Gastroesophageal sphincter (tissue), 4 donors: ENCODE data around the gene TTC7B. TPM values are rescaled to one million over a fixed set of nuclear protein-coding genes. Genes with fewer than 3 reads are reported as not detected.

Experiments used
- ATAC-seq: fragments of 150-250 bp; one replicate; pipeline ENCODE4 v1.9.1; 2016; ENCODE audit warnings: mild to moderate bottlenecking, moderate library complexity
- H3K27ac ChIP-seq, 4 donors: fragments of 200-600 bp; sonication (generic) in 3 of 4; 1 replicate in 3 of 4; 2 replicates in 1 of 4; pipeline ENCODE4 v1.5.1; 2016 to 2019
- H3K27me3 ChIP-seq: fragments of 200-600 bp; sonication (generic); one replicate; pipeline ENCODE4 v1.5.1; 2019
- H3K36me3 ChIP-seq, 2 donors: fragments of 200-600 bp; sonication (generic); one replicate each; pipeline ENCODE4 v1.5.1; 2019; ENCODE audit warnings: control low read depth in 1 of 2
- H3K4me1 ChIP-seq, 3 donors: fragments of 200-600 bp; sonication (generic); 1 replicate in 2 of 3; 2 replicates in 1 of 3; pipeline ENCODE4 v1.5.1; 2016 to 2019; ENCODE audit warnings: control low read depth in 2 of 3
- H3K4me3 ChIP-seq, 2 donors: fragments of 200-600 bp; sonication (generic); one replicate each; pipeline ENCODE4 v1.5.1; 2019; ENCODE audit warnings: mild to moderate bottlenecking in 1 of 2, moderate library complexity in 1 of 2
- H3K9me3 ChIP-seq, 3 donors: fragments of 200-600 bp; sonication (generic); one replicate each; pipeline ENCODE4 v1.5.1; 2017 to 2019; ENCODE audit warnings: control low read depth in 2 of 3
- CTCF ChIP-seq, 4 experiments: fragments of 200-600 bp in 2 of 4; fragments of 450-650 bp in 2 of 4; sonication (generic) in 1 of 4; IDR thresholded peaks; one replicate each; pipeline ENCODE4 v1.5.1; 2017 to 2019; ENCODE audit warnings: antibody characterized with exemption in 4 of 4, mild to moderate bottlenecking in 2 of 4, moderate library complexity in 2 of 4
- EP300 ChIP-seq: sonication (generic); formaldehyde crosslinking; IDR thresholded peaks from one replicate; pipeline ENCODE4 v1.6.1; 2017; ENCODE audit warnings: antibody characterized with exemption, mild to moderate bottlenecking
- POLR2A ChIP-seq, 2 donors: fragments of 450-650 bp; IDR thresholded peaks; one replicate each; pipeline ENCODE4 v1.6.1; 2017; ENCODE audit warnings: antibody characterized with exemption in 2 of 2, mild to moderate bottlenecking in 2 of 2, moderate library complexity in 1 of 2
- POLR2AphosphoS5 ChIP-seq: sonication (generic); formaldehyde crosslinking; IDR thresholded peaks from one replicate; pipeline ENCODE4 v1.6.1; 2017; ENCODE audit warnings: antibody characterized with exemption
- WGBS, 2 donors: methylation state at CpG; one replicate each; pipeline ENCODE4 v1.1.5; 2018; ENCODE audit warnings: low coverage in 1 of 2; 5-methylcytosine and 5-hydroxymethylcytosine counted together
- total RNA-seq, 4 donors: library from RNA; depleted of rRNA; stranded (reverse); fragments of >200 nt; gene quantifications; one replicate each; pipeline ENCODE4 v1.1.0, GENCODE V29; 2016

The TTC7B gene
- total RNA-seq, 4 donors from 2014 or later = 59.0 to 170 (median 64.1) TPM

GRCh38 chr14:90569201-90569600, 247.0 kb downstream of the TTC7B start:
- 0 to 71% methylated on average over 1 to 4 of the region's 5 CpGs for WGBS, 2 donors
- peaks cover 0 to 53% (median 4%) of the 10 kb centered on the region in 3 donors for H3K4me1 ChIP-seq

GRCh38 chr14:90568405-90568804, 247.8 kb downstream of the TTC7B start:
- ATAC-seq = peak; percentile 39
- Histone ChIP-seq H3K27me3 (no peaks in the 10 kb centered on the region), H3K4me3 (no peak overlapping the region), H3K36me3 (peaks cover 0 to 22% of the 10 kb centered on the region in 2 donors), H3K9me3 (no peaks in the 10 kb centered on the region), H3K4me1 (peaks cover 0 to 47% (median 4%) of the 10 kb centered on the region in 3 donors), H3K27ac (peak overlapping the region; percentile 44 to 78 (median 74))
- 17 to 26% methylated on average over 1 to 3 of the region's 3 CpGs for WGBS, 2 donors
- TF ChIP-seq POLR2AphosphoS5 (no peak), POLR2A (IDR thresholded peaks at IDR 0.05) (no peak), CTCF (IDR thresholded peaks at IDR 0.05) (no peak), EP300 (no peak)

More at GRCh38 chr14:90569201-90569600, 247.0 kb downstream of the TTC7B start:
- peak; percentile 31 for ATAC-seq
- TF ChIP-seq EP300 (no peak), CTCF (IDR thresholded peaks at IDR 0.05) (no peak), POLR2A (IDR thresholded peaks at IDR 0.05) (no peak)
- H3K36me3 ChIP-seq = peaks cover 0 to 22% of the 10 kb centered on the region in 2 donors
- H3K4me3 ChIP-seq = no peak overlapping the region
- peak overlapping the region in 3 of 4 donors; percentile 74 to 78 (median 75) for H3K27ac ChIP-seq
- H3K27me3 ChIP-seq = no peaks in the 10 kb centered on the region
- no peaks in the 10 kb centered on the region for H3K9me3 ChIP-seq

GRCh38 chr14:90567991-90568390, 248.2 kb downstream of the TTC7B start:
- no peak overlapping the region for H3K4me3 ChIP-seq
- no peaks in the 10 kb centered on the region for H3K9me3 ChIP-seq
- peak overlapping the region; percentile 44 to 78 (median 74) for H3K27ac ChIP-seq
- TF ChIP-seq POLR2A (IDR thresholded peaks at IDR 0.05) (no peak), POLR2AphosphoS5 (no peak), CTCF (IDR thresholded peaks at IDR 0.05) (no peak), EP300 (no peak)
- peaks cover 0 to 51% (median 4%) of the 10 kb centered on the region in 3 donors for H3K4me1 ChIP-seq
- no peak for ATAC-seq
- no peaks in the 10 kb centered on the region for H3K27me3 ChIP-seq
- peaks cover 0 to 22% of the 10 kb centered on the region in 2 donors for H3K36me3 ChIP-seq
- whole genome bisulfite sequencing, 2 donors = 23 to 32% methylated on average over 3 to 6 of the region's 7 CpGs

- 81 to 98% methylated on average over 5 to 7 of the region's 11 CpGs for WGBS, 2 donors
- TF ChIP-seq POLR2A (IDR thresholded peaks at IDR 0.05) = no peak
- no peak for TF ChIP-seq EP300
- no peak for TF ChIP-seq POLR2AphosphoS5
- no peak for TF ChIP-seq CTCF (IDR thresholded peaks at IDR 0.05)
- H3K27me3 ChIP-seq = no peaks in the 10 kb centered on the region
- no peak for ATAC-seq
- H3K4me1 ChIP-seq = peaks cover 0 to 59% (median 4%) of the 10 kb centered on the region in 3 donors
- peak overlapping the region in 3 of 4 donors; percentile 43 to 78 (median 75) for H3K27ac ChIP-seq
- H3K9me3 ChIP-seq = no peaks in the 10 kb centered on the region
- H3K36me3 ChIP-seq = peaks cover 0 to 22% of the 10 kb centered on the region in 2 donors
- H3K4me3 ChIP-seq = no peak overlapping the region
Observed at GRCh38 chr14:90567191-90567590, 249.0 kb downstream of the TTC7B start.

GRCh38 chr14:90566481-90566880, 249.7 kb downstream of the TTC7B start:
- Histone ChIP-seq H3K27ac (peak overlapping the region in 2 of 4 donors; percentile 57 to 78), H3K9me3 (no peaks in the 10 kb centered on the region), H3K4me1 (peaks cover 0 to 66% (median 4%) of the 10 kb centered on the region in 3 donors), H3K27me3 (no peaks in the 10 kb centered on the region), H3K4me3 (no peak overlapping the region), H3K36me3 (peaks cover 0 to 16% of the 10 kb centered on the region in 2 donors)
- ATAC-seq = no peak
- no peak for TF ChIP-seq POLR2A (IDR thresholded peaks at IDR 0.05)
- TF ChIP-seq EP300 = no peak
- TF ChIP-seq POLR2AphosphoS5 = no peak
- no peak for TF ChIP-seq CTCF (IDR thresholded peaks at IDR 0.05)
- WGBS, 2 donors = 97% methylated on average over 4 of the region's 4 CpGs; no CpG with 5 or more reads in 1 of the 2 donors
